Measurements from ENCODE around the gene CTSK. TPM values are rescaled to one million over a fixed set of nuclear protein-coding genes. Genes with fewer than 3 reads are reported as not detected.
A peak's percentile ranks its signal among the peaks of the same experiment; 100 is the strongest.
"Not testable (repeated sequence)": the region's sequence is repeated elsewhere in the genome, so short reads cannot be mapped to it uniquely, and the experiment has no call there.

CTSK gene
- 10 to 100 TPM; 13.7 to 50.7 (median 22.4) TPM for total RNA-seq

DNA sequence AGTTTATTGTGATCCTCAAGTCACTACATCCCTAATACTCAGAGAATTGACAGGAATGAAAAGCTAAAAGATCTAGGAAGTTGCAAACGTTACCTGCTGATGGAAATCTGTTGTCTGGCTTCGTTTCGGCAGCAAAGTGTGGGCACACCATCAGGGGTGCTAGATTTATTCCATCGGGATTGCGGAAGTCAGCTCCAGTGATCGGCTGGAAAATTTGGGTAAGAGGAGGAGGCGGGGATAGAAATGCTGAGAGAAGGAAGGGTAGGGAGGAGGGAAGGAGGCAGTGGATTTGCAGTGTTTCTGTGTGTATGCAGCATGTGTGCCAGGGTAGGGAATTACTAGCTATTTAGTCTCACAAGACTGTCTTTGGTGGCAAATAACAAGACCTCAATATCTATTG is at the start of gene CTSK:
Gene CTSK, minus strand, starts transcription at position 140 of the 400 bp plus-strand sequence. CDS start 1,455 bp downstream, outside the sequence.
- Histone ChIP-seq H3K4me1 (no peaks in the 10 kb centered on the region), H3K27me3 (no peaks in the 10 kb centered on the region), H3K4me3 (peak within 1 kb of the TSS in 2 of 4 donors; percentile 17 to 22), H3K27ac (peak within 1 kb of the TSS in 3 of 4 donors; percentile 2 to 27 (median 16)), H3K9me3 (no peaks in the 10 kb centered on the region), H3K36me3 (peaks cover 0 to 26% (median 0%) of the 10 kb centered on the region in 3 donors)
- no peak for DNase-seq
- TF ChIP-seq, protein P1, sequence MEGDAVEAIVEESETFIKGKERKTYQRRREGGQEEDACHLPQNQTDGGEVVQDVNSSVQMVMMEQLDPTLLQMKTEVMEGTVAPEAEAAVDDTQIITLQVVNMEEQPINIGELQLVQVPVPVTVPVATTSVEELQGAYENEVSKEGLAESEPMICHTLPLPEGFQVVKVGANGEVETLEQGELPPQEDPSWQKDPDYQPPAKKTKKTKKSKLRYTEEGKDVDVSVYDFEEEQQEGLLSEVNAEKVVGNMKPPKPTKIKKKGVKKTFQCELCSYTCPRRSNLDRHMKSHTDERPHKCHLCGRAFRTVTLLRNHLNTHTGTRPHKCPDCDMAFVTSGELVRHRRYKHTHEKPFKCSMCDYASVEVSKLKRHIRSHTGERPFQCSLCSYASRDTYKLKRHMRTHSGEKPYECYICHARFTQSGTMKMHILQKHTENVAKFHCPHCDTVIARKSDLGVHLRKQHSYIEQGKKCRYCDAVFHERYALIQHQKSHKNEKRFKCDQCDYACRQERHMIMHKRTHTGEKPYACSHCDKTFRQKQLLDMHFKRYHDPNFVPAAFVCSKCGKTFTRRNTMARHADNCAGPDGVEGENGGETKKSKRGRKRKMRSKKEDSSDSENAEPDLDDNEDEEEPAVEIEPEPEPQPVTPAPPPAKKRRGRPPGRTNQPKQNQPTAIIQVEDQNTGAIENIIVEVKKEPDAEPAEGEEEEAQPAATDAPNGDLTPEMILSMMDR (IDR thresholded peaks at IDR 0.05), result no peak
- no peak for TF ChIP-seq POLR2A (IDR thresholded peaks at IDR 0.05)

DNA sequence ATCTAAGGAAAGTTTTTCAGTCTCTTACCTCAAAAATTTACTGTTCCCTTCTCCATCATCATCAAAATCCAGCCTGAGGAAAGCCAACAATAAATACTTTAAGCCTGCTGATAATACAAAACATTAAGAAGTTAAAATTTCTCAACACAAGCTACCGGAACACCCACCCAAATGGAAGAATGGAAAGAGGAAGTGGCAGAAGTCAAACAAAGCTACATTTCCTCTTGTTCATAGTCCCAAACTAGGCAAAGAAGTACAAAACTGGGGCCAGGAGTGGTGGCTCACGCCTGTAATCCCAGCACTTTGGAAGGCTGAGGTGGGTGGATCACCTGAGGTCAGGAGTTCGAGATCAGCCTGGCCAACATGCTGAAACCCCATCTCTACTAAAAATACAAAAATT is 44.7 kb upstream of the CTSK start:
- not testable (repeated sequence) for H3K27ac ChIP-seq, H3K4me1 ChIP-seq, H3K9me3 ChIP-seq, DNase-seq, H3K4me3 ChIP-seq, H3K27me3 ChIP-seq
- H3K36me3 ChIP-seq, result peaks cover 0 to 62% (median 0%) of the 10 kb centered on the region in 3 donors

DNA sequence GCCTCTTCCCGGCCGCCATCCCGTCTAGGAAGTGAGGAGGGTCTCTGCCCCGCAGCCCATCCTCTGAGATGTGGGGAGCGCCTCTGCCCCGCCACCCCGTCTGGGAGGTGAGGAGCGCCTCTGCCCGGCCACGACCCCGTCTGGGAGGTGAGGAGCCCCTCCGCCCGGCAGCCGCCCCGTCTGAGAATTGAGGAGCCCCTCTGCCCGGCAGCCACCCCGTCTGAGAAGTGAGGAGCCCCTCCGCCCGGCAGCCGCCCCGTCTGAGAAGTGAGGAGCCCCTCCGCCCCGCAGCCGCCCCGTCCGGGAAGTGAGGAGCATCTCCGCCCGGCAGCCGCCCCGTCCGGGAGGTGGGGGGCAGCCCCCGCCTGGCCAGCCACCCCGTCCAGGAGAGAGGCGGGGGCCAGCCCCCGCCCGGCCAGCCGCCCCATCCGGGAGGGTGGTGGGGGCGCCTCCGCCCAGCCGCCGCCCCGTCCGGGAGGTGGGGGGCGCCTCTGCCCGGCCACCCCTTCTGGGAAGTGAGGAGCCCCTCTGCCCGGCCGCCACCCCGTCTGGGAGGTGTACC is 42.8 kb upstream of the CTSK start:
- not testable (repeated sequence) for DNase-seq, H3K27ac ChIP-seq, H3K27me3 ChIP-seq, H3K9me3 ChIP-seq, H3K4me3 ChIP-seq, H3K4me1 ChIP-seq
- peaks cover 0 to 49% (median 0%) of the 10 kb centered on the region in 3 donors for H3K36me3 ChIP-seq

- Histone ChIP-seq H3K4me3 (no peak overlapping the region), H3K27me3 (no peaks in the 10 kb centered on the region), H3K36me3 (peaks cover 0 to 37% (median 0%) of the 10 kb centered on the region in 3 donors), H3K27ac (no peak overlapping the region), H3K4me1 (no peaks in the 10 kb centered on the region), H3K9me3 (no peaks in the 10 kb centered on the region)
- TF ChIP-seq, protein P1 (IDR thresholded peaks at IDR 0.05), result no peak
- no peak for TF ChIP-seq POLR2A (IDR thresholded peaks at IDR 0.05)
- no peak for DNase-seq
These were observed 38.5 kb upstream of the CTSK start for GRCh38 chr1:150846473-150847146.

GRCh38 chr1:150843474-150843873 is 35.4 kb upstream of the CTSK start:
- no peak overlapping the region for H3K4me3 ChIP-seq
- no peaks in the 10 kb centered on the region for H3K27me3 ChIP-seq
- no peaks in the 10 kb centered on the region for H3K4me1 ChIP-seq
- H3K9me3 ChIP-seq, result no peaks in the 10 kb centered on the region
- H3K27ac ChIP-seq, result no peak overlapping the region
- DNase-seq, result no peak
- H3K36me3 ChIP-seq, result peaks cover 0 to 45% (median 0%) of the 10 kb centered on the region in 3 donors
- TF ChIP-seq POLR2A (IDR thresholded peaks at IDR 0.05), result no peak
- TF ChIP-seq, protein P1 (IDR thresholded peaks at IDR 0.05), result no peak

DNA sequence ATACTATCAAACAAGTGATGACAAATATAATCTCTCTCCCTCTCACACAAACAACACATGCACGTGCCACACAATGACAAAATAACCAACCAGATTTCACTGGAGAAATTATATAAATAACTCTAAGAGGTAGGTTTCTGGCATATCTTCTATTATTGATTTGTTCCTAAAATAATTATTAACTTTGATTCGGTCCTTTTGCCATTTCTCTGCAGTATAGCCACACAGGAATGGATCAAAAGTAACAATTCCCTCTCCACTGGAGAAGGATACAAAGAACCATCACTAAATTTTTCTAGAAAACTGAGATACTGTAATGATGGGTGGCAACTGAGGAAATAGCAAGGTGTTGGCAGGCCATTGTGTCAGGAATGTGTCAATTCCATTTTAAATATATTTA is 34.9 kb upstream of the CTSK start:
- DNase-seq, result no peak
- no peaks in the 10 kb centered on the region for H3K27me3 ChIP-seq
- H3K9me3 ChIP-seq, result no peaks in the 10 kb centered on the region
- H3K4me1 ChIP-seq, result no peaks in the 10 kb centered on the region
- H3K4me3 ChIP-seq, result no peak overlapping the region
- no peak overlapping the region for H3K27ac ChIP-seq
- H3K36me3 ChIP-seq, result peaks cover 0 to 42% (median 0%) of the 10 kb centered on the region in 3 donors
- TF ChIP-seq POLR2A (IDR thresholded peaks at IDR 0.05), result no peak
- TF ChIP-seq, protein P1 (IDR thresholded peaks at IDR 0.05), result no peak
